GM12892 (cell line): ENCODE data around the gene AP1S3.

Experiments
- POLR2A ChIP-seq: IDR thresholded peaks from 2 replicates; pipeline ENCODE4 v1.6.1; 2011; ENCODE audit warnings: low read depth, low read length, control low read depth
- POLR2AphosphoS5 ChIP-seq: IDR thresholded peaks from 2 replicates; pipeline ENCODE4 v1.6.1; 2011; ENCODE audit warnings: low read depth, low read length, control low read depth

DNA sequence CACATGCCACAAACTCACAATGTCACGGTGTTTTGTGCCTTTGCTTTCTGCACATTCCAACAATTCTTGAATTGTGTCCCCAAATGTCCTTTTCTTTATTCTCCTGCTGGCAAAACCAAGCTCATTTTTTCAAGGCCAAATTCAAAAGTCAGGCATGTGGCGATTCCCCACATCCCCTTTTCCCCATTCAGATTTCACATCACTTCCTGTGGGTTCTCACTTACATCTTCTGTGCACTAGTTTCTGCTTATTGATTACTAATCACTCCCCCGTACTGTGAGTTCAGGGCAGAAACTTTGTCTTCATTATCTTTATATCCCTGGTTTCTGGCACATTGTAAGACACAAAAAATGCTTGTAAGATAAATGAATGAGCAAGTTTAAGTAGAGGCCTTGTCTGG lies 69.2 kb downstream of the AP1S3 start:
- TF ChIP-seq POLR2A (no peak), POLR2AphosphoS5 (no peak)
